HL-60/S4 (cell line): ENCODE data around the gene CHRND.

Experiments used
- in situ Hi-C: fragments of 300-500 bp; cut with MboI; formaldehyde crosslinking; loops from 2 replicates; pipeline ENCODE4 v1.14.3; 2022; ENCODE audit warnings: low sequenced_read_pairs

The CHRND gene

GRCh38 chr2:232502911-232503808, 22.8 kb upstream of the CHRND start:
- in situ Hi-C loops = no loop called here

DNA sequence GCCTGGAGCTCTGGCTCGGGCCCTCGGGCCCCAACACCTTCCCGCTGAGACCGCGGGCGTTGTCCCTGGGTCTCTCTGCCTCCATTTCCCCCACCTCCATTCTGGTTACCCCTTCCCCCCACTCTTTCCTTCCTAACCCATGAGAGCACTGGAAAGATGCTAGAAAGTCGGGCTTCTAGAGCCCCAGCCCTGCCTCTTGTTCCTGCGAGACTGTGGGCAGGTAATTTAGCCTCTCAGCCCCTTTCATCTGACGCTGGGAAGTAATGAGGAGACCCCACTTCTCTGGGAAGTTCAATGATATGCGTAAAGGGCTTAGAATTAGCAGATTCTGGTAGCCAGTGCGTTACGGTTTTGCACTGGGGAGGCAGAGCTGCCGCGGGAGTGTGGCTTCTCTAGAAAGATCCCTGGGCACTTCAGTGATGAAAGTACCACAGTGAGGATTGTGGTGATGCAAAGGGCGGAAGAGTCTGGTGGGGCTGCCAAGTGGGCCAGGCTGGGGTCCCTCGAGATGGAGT, 22.1 kb upstream of the CHRND start:
- in situ Hi-C loops = no loop called here

GRCh38 chr2:232504438-232504837, 21.5 kb upstream of the CHRND start:
- in situ Hi-C loops = no loop called here

GRCh38 chr2:232505856-232506255, 20.1 kb upstream of the CHRND start:
- in situ Hi-C loops = no loop called here

- in situ Hi-C loops = no loop called here
These were observed 19.3 kb upstream of the CHRND start for GRCh38 chr2:232506709-232507108.

DNA sequence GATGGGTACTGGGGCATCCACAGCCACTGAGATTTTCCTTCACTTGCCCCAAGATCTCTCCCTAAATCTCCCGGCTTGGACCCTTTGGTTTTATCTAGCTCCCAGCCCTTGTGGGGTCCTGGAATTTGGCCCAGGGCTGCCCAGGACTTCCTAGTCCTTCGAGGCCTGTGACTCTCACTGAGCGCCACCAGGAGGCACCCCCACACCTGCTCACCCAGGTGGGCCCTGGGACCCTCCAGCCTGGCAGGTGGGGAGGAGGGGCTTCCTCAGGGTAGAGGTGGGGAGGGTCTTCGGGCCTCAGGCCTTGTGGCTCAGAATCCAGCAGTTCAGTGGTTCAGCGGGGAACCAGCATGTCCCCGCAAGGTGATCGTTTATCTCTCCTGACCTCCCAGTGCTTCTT, 17.7 kb upstream of the CHRND start:
- in situ Hi-C loops = no loop called here

GRCh38 chr2:232511336-232511890, 14.5 kb upstream of the CHRND start:
- in situ Hi-C loops = no loop called here

DNA sequence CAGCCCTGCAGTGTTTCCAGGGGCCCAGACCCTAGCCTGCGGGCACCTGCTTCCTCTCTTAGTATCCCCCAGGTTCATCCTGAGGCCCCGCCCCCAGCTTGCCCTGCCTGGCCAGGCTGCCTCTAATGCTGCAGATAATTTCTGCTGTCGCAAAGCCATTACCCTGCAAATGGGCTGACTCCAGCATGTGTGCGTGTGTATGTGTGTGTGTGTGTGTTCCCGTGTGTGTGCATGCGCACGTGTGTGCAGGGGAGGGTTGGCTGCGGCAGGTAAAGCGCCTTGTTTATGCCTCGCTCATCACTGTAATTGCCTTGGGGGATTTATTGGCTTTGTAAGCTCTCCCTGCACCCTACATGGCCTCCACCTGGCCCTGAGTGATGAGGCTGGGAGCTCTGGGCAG, 13.4 kb upstream of the CHRND start:
- in situ Hi-C loops = no loop called here

DNA sequence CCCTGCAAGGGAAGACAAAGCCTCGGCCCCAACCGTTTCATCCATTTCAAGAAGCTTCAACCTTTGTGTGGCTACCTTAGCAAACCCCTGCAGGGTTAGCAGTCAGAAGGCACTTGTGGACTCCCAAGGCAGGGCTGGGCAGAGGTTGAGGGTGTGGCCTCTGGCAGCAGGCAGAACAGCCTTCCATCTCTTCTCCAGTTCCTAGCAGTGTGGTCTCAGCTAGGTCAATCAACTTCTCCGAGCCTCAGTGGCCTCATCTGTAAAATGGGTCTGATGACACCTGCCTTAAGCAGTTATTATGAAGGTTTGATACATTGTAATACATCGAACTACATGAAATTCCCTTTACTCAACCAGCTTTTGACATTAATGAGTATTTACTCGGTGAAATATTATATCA, 12.6 kb upstream of the CHRND start:
- in situ Hi-C loops = no loop called here

- in situ Hi-C loops = no loop called here
These were observed 10.3 kb upstream of the CHRND start for GRCh38 chr2:232515639-232516038.

GRCh38 chr2:232516551-232516950, 9.4 kb upstream of the CHRND start:
- in situ Hi-C loops = no loop called here

DNA sequence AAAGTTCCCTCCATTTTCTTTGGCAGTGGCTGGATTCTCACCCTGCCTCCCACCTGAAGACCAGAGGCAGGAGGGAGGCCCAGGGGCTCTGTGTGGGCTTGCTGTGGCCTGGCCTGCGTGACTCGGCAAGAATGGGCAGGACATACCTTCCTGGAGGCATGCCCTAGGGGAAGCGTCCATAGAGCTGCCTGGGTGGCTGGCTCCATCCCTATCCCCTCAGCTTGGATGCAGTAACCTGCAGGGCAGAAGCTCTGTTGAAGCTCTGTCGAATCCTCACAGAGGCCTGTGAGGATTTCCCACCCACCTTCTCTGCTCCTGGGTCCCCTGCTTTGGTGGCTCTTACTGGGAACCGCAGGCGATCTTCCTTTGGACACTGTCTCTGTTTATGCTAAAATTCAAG, 7.1 kb upstream of the CHRND start:
- in situ Hi-C loops = no loop called here

DNA sequence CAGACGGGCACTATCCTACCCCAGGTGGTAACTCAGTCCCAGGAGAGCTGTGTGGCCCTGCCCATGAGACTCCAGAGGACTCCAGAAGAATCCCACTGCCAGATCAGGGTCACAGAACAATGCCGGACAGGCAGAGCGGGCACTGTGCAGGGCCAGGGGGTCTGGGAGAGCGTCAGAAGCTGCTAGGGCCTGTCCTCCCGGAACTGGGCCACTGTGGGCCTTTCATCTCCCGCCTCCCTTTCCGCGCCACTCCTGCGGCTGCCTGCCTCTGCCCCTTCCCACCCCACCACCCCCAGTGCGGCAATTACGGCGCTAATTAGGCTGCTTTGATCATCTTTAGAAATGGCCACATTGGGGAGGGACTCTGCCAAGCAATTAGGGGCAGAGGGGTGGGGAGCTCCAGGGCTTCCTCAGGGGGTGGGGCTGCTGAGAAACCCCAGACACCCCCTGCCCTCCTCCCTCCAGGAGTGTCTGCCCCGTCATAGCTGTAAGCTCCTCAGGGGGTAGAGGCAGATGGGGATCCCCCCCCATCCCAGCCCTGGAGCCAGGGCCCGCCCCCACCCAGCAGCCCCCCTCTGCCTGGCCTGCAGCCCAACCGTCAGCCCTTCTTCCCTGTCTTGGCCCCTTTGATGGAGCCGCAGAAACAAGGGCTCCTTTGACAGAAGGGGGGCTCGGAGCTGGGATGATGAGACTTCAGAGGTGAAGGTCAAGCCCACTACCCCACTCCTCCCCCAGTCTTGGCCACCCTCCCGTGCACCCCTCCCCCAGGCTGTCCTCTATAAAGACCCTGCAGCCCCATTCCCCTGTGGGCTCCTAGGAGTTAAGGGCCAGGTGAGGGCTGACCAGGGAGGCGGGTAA, 6.2 kb upstream of the CHRND start, which contains the start of gene PRSS56:
Gene PRSS56 (plus strand): TSS at position 808 of the 858 bp plus-strand sequence. CDS start 211 bp downstream, outside the sequence.
- in situ Hi-C loops = no loop called here

GRCh38 chr2:232520489-232520888, 5.5 kb upstream of the CHRND start:
- in situ Hi-C loops = no loop called here

DNA sequence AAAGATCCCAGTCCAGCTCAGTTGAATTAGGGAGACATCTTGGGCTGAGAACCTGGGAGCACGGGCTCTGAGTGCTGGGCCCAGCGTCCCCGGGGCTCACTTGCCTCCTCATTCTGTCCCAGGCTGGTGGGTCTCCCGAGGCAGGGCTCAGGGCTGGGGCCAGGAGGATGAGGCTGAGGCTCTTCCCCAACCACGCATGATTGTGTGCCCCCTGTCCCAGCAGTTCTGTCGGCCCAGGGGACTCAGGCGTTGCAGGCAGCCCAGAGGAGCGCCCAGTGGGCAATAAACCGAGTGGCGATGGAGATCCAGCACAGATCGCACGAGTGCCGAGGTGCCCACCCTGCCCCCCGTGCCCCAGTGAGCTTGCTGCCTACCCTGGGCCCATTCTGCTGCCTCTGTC, 4.9 kb upstream of the CHRND start:
- in situ Hi-C loops = no loop called here

DNA sequence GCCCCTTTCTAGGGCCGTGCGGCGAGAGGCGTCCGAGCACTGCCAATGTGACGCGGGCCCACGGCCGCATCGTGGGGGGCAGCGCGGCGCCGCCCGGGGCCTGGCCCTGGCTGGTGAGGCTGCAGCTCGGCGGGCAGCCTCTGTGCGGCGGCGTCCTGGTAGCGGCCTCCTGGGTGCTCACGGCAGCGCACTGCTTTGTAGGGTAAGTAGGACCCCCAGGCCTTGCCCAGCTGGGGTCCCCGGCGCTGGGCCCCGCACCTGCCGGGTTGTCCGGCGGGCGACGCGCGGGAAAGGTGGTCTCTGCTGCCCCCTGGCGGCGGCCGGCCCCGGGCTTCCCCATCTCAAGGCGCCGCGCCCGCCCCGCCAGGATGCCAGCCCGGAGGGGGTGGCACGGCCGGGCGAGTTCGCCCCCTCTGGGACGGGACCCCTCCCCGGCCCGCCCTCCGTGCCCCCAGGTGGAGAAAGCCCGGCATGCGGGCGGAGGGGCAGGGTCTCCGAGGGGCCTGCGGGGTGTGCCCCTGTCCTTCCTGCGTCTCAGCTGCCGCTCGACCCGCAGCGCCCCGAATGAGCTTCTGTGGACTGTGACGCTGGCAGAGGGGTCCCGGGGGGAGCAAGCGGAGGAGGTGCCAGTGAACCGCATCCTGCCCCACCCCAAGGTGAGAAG, 3.9 kb upstream of the CHRND start:
- in situ Hi-C loops = no loop called here

GRCh38 chr2:232522623-232523401, 3.1 kb upstream of the CHRND start:
- in situ Hi-C loops = no loop called here

DNA sequence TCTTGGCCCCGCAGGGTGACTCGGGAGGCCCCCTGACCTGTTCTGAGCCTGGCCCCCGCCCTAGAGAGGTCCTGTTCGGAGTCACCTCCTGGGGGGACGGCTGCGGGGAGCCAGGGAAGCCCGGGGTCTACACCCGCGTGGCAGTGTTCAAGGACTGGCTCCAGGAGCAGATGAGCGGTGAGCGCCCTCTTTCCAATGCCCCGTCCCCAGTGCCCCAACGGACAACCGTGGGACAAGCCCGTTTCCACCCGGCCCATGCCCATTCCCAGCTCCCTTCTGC, 2.6 kb upstream of the CHRND start:
- in situ Hi-C loops = no loop called here

DNA sequence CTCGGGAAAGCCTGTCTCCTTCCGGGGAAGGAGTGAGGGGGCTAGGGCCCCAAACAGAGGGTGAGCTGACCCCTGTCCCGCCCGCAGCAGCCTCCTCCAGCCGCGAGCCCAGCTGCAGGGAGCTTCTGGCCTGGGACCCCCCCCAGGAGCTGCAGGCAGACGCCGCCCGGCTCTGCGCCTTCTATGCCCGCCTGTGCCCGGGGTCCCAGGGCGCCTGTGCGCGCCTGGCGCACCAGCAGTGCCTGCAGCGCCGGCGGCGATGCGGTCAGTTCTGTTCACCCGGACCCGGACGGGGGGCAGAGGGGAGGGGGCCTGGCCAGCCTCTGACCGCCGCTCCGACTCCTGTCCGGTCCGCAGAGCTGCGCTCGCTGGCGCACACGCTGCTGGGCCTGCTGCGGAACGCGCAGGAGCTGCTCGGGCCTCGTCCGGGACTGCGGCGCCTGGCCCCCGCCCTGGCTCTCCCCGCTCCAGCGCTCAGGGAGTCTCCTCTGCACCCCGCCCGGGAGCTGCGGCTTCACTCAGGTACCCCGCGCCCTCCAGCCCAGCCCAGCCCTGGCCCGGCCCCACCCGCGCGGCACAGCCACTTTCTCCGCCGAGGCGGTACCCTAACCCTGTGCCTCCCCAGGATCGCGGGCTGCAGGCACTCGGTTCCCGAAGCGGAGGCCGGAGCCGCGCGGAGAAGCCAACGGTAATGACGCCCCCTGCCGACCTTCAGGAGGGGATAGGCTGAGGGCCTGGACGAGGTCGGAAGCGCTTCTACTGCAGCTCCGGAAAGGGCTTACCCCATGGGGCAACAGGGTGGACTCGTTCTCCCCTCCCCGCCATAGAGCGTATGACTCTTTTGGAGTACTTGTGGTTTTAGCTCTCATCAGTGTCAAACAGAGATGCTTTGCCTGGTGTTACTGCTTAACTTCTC, 2.0 kb upstream of the CHRND start:
- in situ Hi-C loops = no loop called here
